ENCODE measurements around the gene CCDC149. TPM values are rescaled to one million over a fixed set of nuclear protein-coding genes. Genes with fewer than 3 reads are reported as not detected.

Gene CCDC149
- total and polyA plus RNA-seq, 9 of the 15 experiments (the other 6 are each of a cell fraction or from before 2014, with no cell fraction given) = 0.04 to 0.18 TPM; not detected in 7

DNA sequence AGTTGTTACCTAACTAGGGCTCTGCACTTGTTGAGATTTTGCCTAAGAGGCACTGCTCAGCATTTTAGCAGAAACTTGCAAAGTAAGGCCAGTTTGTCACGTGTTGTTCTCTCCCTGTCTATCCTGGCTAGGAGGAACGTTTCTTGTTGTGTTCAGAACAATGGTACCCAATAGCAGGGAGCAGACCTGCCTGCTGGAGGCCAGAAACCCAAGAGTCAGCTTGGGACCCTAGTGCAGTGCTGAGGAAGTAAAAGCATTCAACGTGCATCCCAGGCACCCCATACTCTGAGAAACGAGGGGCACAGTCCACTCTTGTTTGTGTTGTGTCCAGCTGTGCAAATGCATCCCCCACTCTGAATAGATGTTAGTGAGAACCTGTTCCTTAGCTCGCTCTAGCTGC lies 75.1 kb downstream of the CCDC149 start:
- ATAC-seq = no peak
- Histone ChIP-seq H3K9ac (ENCODE audit: insufficient read depth in 1 of 2, low read depth in 2 of 2, low read length in 2 of 2) (no peak overlapping the region), H3K4me2 (ENCODE audit: insufficient read depth, low read length) (no peak overlapping the region), H4K20me1 (replicated peaks; ENCODE audit: control insufficient read depth, insufficient read depth, low read length) (no peaks in the 10 kb centered on the region), H3K9me1 (ENCODE audit: control insufficient read depth, insufficient read depth, low read length) (no peaks in the 10 kb centered on the region), H3K79me2 (ENCODE audit: control insufficient read depth, insufficient read depth, low read length) (no peaks in the 10 kb centered on the region), H3K4me1 (replicated peaks in 1 of 2; ENCODE audit: control insufficient read depth in 2 of 2, insufficient read depth in 2 of 2, low read length in 2 of 2) (no peaks in the 10 kb centered on the region), H3K36me3 (ENCODE audit: control insufficient read depth, insufficient read depth, low read length) (no peaks in the 10 kb centered on the region), H3K9me3 (replicated peaks; ENCODE audit: control insufficient read depth, insufficient read depth, low read depth, low read length) (no peaks in the 10 kb centered on the region), H3K27me3 (ENCODE audit: control insufficient read depth in 2 of 2, insufficient read depth in 2 of 2, low read length in 2 of 2) (peaks cover 5 to 43% of the 10 kb centered on the region in 2 experiments), H3K4me3 (no peak overlapping the region), H3K27ac (ENCODE audit: extremely low read depth, low read depth, low read length) (no peak overlapping the region), H2AFZ (ENCODE audit: low read depth, low read length) (no peak overlapping the region)
- no peak for DNase-seq (ENCODE audit: extremely low read depth in 1 of 4, low spot score in 3 of 4)
- in situ Hi-C loops (cut with MboI) (no loop called here), intact Hi-C loops (cut with micrococcal nuclease) (no loop called here)
- ChIA-PET POLR2A (no interaction called here), CTCF (ENCODE audit: low intra/inter-chr PET ratio) (no interaction called here)
- 1% methylated on average over 5 of the region's 5 CpGs for WGBS (ENCODE audit: insufficient coverage, low coverage, missing lambda C conversion rate)
- BruUV-seq (replicated peaks) = no TSS peak
- FAIRE-seq = no peak
- TF ChIP-seq, protein P1, sequence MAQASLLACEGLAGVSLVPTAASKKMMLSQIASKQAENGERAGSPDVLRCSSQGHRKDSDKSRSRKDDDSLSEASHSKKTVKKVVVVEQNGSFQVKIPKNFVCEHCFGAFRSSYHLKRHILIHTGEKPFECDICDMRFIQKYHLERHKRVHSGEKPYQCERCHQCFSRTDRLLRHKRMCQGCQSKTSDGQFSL (CRISPR knock-in tag; IDR thresholded peaks at IDR 0.05) = no peak
- TF ChIP-seq, protein P1 (tag; IDR thresholded peaks at IDR 0.05) = no peak
- TF ChIP-seq BHLHE40 (IDR thresholded peaks at IDR 0.05; ENCODE audit: low read length) = no peak
- TF ChIP-seq NFATC3 (IDR thresholded peaks at IDR 0.05) = no peak
- TF ChIP-seq ZNF274 (IDR thresholded peaks at IDR 0.05; ENCODE audit: borderline replicate concordance, low read depth, low read length) = no peak
- no peak for TF ChIP-seq THRAP3 (IDR thresholded peaks at IDR 0.05; ENCODE audit: borderline replicate concordance)
- TF ChIP-seq BCL6 (CRISPR knock-in tag; IDR thresholded peaks at IDR 0.05) = no peak
- TF ChIP-seq HDAC6 (IDR thresholded peaks at IDR 0.05; ENCODE audit: low read depth, low read length) = no peak
- no peak for TF ChIP-seq GATAD2B (IDR thresholded peaks at IDR 0.05; ENCODE audit: borderline replicate concordance)
- no peak for TF ChIP-seq LCOR (CRISPR knock-in tag; IDR thresholded peaks at IDR 0.05)
- no peak for TF ChIP-seq RBM25 (IDR thresholded peaks at IDR 0.05; ENCODE audit: low read depth, low read length, severe bottlenecking)
- no peak for TF ChIP-seq CUX1 (CRISPR knock-in tag; IDR thresholded peaks at IDR 0.05)
- TF ChIP-seq CREB3 (tag; conservative IDR thresholded peaks at IDR 0.05; ENCODE audit: low read depth) = no peak
- TF ChIP-seq PML (IDR thresholded peaks at IDR 0.05; ENCODE audit: low read length) = no peak
- no peak for TF ChIP-seq ZNF76 (CRISPR knock-in tag; IDR thresholded peaks at IDR 0.05; ENCODE audit: borderline replicate concordance)
- TF ChIP-seq MED1 (CRISPR knock-in tag; IDR thresholded peaks at IDR 0.05; ENCODE audit: borderline replicate concordance) = no peak
- TF ChIP-seq KLF1 (tag; IDR thresholded peaks at IDR 0.05) = no peak
